Esophagus squamous epithelium (tissue), 5 donors: ENCODE measurements around the gene SMC1A. TPM values are rescaled to one million over a fixed set of nuclear protein-coding genes. Genes with fewer than 3 reads are reported as not detected.

ENCODE experiments used
- DNase-seq: peaks from one replicate; lab custom pipeline; 2025; lab: John Stamatoyannopoulos, UW
- H3K27ac ChIP-seq, 4 donors: fragments of 200-600 bp; sonication (generic); one replicate each; pipeline ENCODE4 v1.5.1; 2016 to 2019; ENCODE audit warnings: mild to moderate bottlenecking in 1 of 4
- H3K27me3 ChIP-seq, 4 donors: fragments of 200-600 bp; sonication (generic); 1 replicate in 3 of 4; 2 replicates in 1 of 4; pipeline versions ENCODE4 v1.5.1 to v1.6.0; 2017 to 2021; ENCODE audit warnings: antibody characterized with exemption in 1 of 4
- H3K36me3 ChIP-seq, 3 donors: fragments of 200-600 bp; sonication (generic); one replicate each; pipeline ENCODE4 v1.5.1; 2016 to 2019
- H3K4me1 ChIP-seq, 3 donors: fragments of 200-600 bp; sonication (generic); one replicate each; pipeline ENCODE4 v1.5.1; 2017 to 2019
- H3K4me3 ChIP-seq, 4 donors: fragments of 200-600 bp; sonication (generic); 1 replicate in 3 of 4; 2 replicates in 1 of 4; pipeline ENCODE4 v1.5.1; 2016 to 2019; ENCODE audit warnings: mild to moderate bottlenecking in 2 of 4, moderate library complexity in 1 of 4
- H3K9me3 ChIP-seq, 3 donors: fragments of 200-600 bp; sonication (generic); one replicate each; pipeline ENCODE4 v1.5.1; 2016 to 2019
- CTCF ChIP-seq, 6 experiments: fragments of 450-650 bp in 4 of 6; fragments of 200-600 bp in 2 of 6; sonication (generic) in 2 of 6; IDR thresholded peaks; one replicate each; pipeline ENCODE4 v1.5.1; 2016 to 2019; ENCODE audit warnings: antibody characterized with exemption in 6 of 6, mild to moderate bottlenecking in 4 of 6, moderate library complexity in 4 of 6
- POLR2A ChIP-seq, 4 donors: fragments of 450-650 bp; IDR thresholded peaks; one replicate each; pipeline ENCODE4 v1.6.1; 2017; ENCODE audit warnings: antibody characterized with exemption in 4 of 4, mild to moderate bottlenecking in 4 of 4, moderate library complexity in 3 of 4
- WGBS, 2 donors: methylation state at CpG; one replicate each; pipeline ENCODE4 v1.1.5; 2018; 5-methylcytosine and 5-hydroxymethylcytosine counted together
- intact Hi-C: fragments of 100-400 bp; cut with DNase I; formaldehyde crosslinking; loops from one replicate; pipeline ENCODE4 v1.15.0; 2022
- total RNA-seq, 4 donors: library from RNA; depleted of rRNA; stranded (reverse); fragments of >200 nt; gene quantifications; one replicate each; pipeline ENCODE4 v1.1.0, GENCODE V29; 2016
- donor health status: DM: yes; HTN: yes; CAD: no.

Gene SMC1A
- total RNA-seq, 4 donors from 2014 or later = 24.4 to 35.4 (median 33.1) TPM

DNA sequence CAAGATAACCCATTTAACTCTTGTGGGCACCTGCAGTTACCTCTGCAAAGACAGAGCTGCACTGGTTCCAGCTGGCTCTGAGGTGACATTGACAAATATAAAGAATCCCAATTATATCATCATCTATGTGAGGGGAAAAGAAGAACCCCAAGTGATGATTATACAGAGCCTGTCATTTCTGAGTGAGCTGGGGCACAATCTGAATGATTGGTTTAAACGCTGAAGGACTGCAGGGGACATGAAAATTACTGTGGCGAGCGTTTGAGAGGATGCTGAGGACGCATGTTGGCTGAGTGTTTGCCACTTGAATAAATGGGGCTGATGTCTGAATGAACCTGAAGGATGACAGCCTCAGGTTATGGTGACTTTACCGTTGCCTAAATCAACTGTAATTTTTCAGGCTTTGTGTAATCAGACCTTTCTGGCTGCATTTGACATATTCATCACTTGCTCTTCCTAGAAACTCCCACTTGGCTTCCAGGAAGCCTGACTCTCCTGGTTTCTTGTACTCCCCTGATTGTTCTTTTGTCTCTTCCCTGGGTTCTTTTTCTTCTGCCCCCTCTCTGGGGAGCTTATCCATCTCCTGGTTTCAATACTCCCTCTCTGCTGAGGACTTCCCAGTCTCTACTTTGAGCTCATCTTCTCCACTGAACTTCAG lies 15.8 kb upstream of the SMC1A start:
- intact Hi-C loops = no loop called here
- H3K27ac ChIP-seq = no peak overlapping the region
- no peak for TF ChIP-seq POLR2A (IDR thresholded peaks at IDR 0.05)
- TF ChIP-seq CTCF (IDR thresholded peaks at IDR 0.05) = no peak
- no peak overlapping the region for H3K4me3 ChIP-seq
- no peaks in the 10 kb centered on the region for H3K9me3 ChIP-seq
- DNase-seq = no peak
- 35 to 56% methylated on average over 5 of the region's 5 CpGs for WGBS, 2 donors
- H3K27me3 ChIP-seq = peaks cover 0 to 2% (median 0%) of the 10 kb centered on the region in 4 donors
- no peaks in the 10 kb centered on the region for H3K36me3 ChIP-seq
- peaks cover 8 to 49% (median 13%) of the 10 kb centered on the region in 3 donors for H3K4me1 ChIP-seq

DNA sequence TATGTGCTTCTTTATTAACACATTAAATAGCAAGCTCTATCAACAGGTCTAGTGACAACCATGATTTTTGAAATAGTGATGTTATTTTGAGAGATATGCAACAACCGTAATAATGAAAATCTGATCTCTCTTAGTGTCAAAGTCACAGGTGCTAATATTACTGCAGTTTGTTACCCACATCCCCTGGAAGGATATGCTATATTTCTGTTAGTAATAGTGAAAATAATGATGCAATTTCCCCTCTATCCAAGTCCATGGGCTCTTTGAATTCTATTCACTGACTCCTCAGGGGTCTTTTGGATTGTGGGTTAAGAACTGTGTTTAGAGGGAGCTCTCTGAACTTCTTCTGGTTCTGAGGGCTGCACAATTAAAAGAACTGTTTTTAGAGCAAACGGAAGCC lies 14.8 kb upstream of the SMC1A start:
- no peaks in the 10 kb centered on the region for H3K9me3 ChIP-seq
- TF ChIP-seq CTCF (IDR thresholded peaks at IDR 0.05) = no peak
- no peak for TF ChIP-seq POLR2A (IDR thresholded peaks at IDR 0.05)
- WGBS, 2 donors = 67 to 75% methylated on average over 2 of the region's 2 CpGs
- H3K4me3 ChIP-seq = no peak overlapping the region
- intact Hi-C loops = no loop called here
- H3K36me3 ChIP-seq = peaks cover 0 to 5% (median 0%) of the 10 kb centered on the region in 3 donors
- peaks cover 13 to 58% (median 13%) of the 10 kb centered on the region in 3 donors for H3K4me1 ChIP-seq
- no peak overlapping the region for H3K27ac ChIP-seq
- no peak for DNase-seq
- H3K27me3 ChIP-seq = peaks cover 0 to 2% (median 0%) of the 10 kb centered on the region in 4 donors

- Histone ChIP-seq H3K4me1 (peaks cover 7 to 46% (median 10%) of the 10 kb centered on the region in 3 donors), H3K27me3 (peaks cover 0 to 2% (median 0%) of the 10 kb centered on the region in 4 donors), H3K9me3 (no peaks in the 10 kb centered on the region), H3K36me3 (peaks cover 0 to 17% (median 2%) of the 10 kb centered on the region in 3 donors), H3K4me3 (no peak overlapping the region), H3K27ac (no peak overlapping the region)
- intact Hi-C loops = no loop called here
- TF ChIP-seq POLR2A (IDR thresholded peaks at IDR 0.05) = no peak
- TF ChIP-seq CTCF (IDR thresholded peaks at IDR 0.05) = peak; percentile 48 to 90 (median 76)
- no peak for DNase-seq
- 0% methylated on average over 2 to 4 of the region's 4 CpGs for WGBS, 2 donors
These were observed 13.5 kb upstream of the SMC1A start for GRCh38 chrX:53435997-53436396.

DNA sequence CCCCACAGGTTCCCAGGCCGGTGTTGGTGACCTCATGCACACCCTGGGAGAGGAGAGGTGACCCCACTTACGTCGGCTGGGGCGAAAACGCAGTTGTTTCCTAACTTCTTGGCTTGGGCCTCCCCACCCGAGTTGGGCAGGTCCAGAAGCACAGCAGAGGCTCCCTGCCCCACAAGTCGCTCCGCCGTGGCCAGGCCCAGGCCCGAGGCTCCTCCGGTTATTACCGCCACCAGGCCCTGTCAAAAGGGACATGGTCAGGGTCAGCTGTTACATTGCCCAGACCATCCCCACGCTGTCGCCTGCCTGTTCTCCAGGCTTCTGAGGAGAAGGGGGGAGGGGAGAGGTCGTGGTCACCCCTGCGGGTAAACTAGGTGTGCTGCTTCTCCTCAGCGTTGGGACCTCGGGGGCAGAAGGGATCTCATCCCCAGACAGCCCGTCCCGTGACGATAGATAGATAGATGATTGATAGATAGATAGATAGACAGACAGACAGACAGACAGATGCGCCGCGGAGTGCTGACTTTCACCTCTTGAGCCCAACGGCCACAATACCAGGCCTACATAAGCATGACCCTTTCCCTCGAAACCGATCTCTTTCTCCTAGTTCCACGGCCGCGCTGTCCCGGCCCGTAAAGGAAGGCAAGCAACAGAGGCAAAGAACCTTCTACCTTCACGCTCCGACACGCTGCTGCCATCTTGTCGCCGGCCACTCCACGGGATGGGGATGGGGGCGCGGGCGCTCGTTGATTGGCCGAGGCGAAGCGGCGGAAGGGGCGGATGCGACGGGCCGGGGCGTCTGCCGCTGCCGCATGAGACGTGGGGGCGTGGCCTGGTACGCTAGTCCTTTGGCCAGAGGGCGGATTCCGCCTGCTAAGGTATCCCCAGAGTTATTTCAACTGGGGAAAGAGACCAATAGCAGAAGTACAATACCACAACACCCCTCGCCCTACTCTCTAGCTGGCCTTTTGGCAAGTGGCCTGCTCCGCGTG lies 11.5 kb upstream of the SMC1A start, which contains the start of gene HSD17B10:
TSS of gene HSD17B10 (minus strand) at position 720 of the 989 bp plus-strand sequence. CDS start at position 695, 25 bp downstream.
- 20 to 23% methylated on average over 4 to 20 of the region's 61 CpGs for WGBS, 2 donors
- H3K9me3 ChIP-seq = no peaks in the 10 kb centered on the region
- H3K27me3 ChIP-seq = peaks cover 0 to 2% (median 0%) of the 10 kb centered on the region in 4 donors
- peaks cover 0 to 32% (median 8%) of the 10 kb centered on the region in 3 donors for H3K4me1 ChIP-seq
- peaks cover 0 to 38% (median 7%) of the 10 kb centered on the region in 3 donors for H3K36me3 ChIP-seq
- peak within 1 kb of the TSS; percentile 73 to 84 (median 78) for H3K27ac ChIP-seq
- peak; percentile 35 for DNase-seq
- intact Hi-C loops = no loop called here
- peak within 1 kb of the TSS; percentile 46 to 63 (median 59) for H3K4me3 ChIP-seq
- TF ChIP-seq CTCF (IDR thresholded peaks at IDR 0.05) = peak in 1 of 6 experiments; percentile 19
- peak in 1 of 4 donors; percentile 55 for TF ChIP-seq POLR2A (IDR thresholded peaks at IDR 0.05)
